ENCODE data around the gene ROBO1. TPM values are rescaled to one million over a fixed set of nuclear protein-coding genes. Genes with fewer than 3 reads are reported as not detected.
A peak's percentile ranks its signal among the peaks of the same experiment; 100 is the strongest.

Gene ROBO1
- total RNA-seq, 1 donor from 2014 or later = 66.5 TPM

DNA sequence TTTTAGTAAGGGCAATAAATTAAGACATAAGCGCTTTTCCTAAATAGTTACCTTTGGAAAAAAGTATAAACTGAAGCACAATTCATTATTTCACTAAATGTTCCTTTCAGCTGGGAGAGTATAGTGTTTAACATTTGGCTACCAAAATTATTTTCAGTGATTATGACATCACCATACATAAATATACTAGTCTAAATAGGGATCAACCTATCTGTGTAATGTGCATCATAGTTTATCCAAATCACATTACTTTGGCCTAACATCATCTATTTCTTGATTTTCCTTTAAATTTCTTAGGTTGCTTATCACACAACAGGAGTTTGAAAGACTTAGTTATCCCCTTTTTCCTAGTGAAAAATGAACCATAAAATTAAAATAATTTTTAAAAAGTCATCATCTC, 738.9 kb downstream of the ROBO1 start:
- TF ChIP-seq, protein P1, sequence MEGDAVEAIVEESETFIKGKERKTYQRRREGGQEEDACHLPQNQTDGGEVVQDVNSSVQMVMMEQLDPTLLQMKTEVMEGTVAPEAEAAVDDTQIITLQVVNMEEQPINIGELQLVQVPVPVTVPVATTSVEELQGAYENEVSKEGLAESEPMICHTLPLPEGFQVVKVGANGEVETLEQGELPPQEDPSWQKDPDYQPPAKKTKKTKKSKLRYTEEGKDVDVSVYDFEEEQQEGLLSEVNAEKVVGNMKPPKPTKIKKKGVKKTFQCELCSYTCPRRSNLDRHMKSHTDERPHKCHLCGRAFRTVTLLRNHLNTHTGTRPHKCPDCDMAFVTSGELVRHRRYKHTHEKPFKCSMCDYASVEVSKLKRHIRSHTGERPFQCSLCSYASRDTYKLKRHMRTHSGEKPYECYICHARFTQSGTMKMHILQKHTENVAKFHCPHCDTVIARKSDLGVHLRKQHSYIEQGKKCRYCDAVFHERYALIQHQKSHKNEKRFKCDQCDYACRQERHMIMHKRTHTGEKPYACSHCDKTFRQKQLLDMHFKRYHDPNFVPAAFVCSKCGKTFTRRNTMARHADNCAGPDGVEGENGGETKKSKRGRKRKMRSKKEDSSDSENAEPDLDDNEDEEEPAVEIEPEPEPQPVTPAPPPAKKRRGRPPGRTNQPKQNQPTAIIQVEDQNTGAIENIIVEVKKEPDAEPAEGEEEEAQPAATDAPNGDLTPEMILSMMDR (IDR thresholded peaks at IDR 0.05) = no peak
- no peak overlapping the region for H3K27ac ChIP-seq
- H3K27me3 ChIP-seq = no peaks in the 10 kb centered on the region

DNA sequence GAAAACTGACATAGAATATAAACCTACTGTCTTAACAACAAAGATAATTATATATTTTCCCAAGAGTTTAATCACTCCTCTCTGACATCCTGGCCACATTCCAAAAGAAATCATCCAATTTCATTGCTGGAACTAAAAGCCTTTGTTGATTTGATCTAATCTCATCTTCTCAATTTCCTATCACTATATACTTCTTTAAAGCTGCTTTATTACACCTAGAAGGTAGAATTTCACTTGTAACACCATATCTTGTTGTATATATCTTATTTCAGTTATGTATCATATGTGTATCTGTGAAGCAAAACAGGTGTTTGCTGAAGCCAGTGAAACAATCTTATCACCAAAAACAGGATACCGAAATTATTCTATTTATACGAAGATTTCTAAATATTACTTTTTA, 740.2 kb downstream of the ROBO1 start:
- Histone ChIP-seq H3K27ac (no peak overlapping the region), H3K36me3 (no peaks in the 10 kb centered on the region), H3K9me3 (no peaks in the 10 kb centered on the region), H3K27me3 (no peaks in the 10 kb centered on the region), H3K4me3 (no peak overlapping the region), H3K4me1 (no peaks in the 10 kb centered on the region)
- DNase-seq (ENCODE audit: extremely low spot score in 2 of 2) = no peak
- intact Hi-C loops (cut with DNase I) = no loop called here
- no peak for TF ChIP-seq POLR2A (IDR thresholded peaks at IDR 0.05)
- TF ChIP-seq, protein P1 (IDR thresholded peaks at IDR 0.05) = no peak
- TF ChIP-seq POLR2AphosphoS5 (IDR thresholded peaks at IDR 0.05; ENCODE audit: insufficient read depth in 1 of 2, low read depth in 1 of 2) = no peak

More for the DNA sequence above, 738.9 kb downstream of the ROBO1 start:
- Histone ChIP-seq H3K36me3 (no peaks in the 10 kb centered on the region), H3K9me3 (no peaks in the 10 kb centered on the region), H3K4me1 (no peaks in the 10 kb centered on the region), H3K4me3 (no peak overlapping the region)
- DNase-seq (ENCODE audit: extremely low spot score in 2 of 2) = no peak
- intact Hi-C loops (cut with DNase I) = no loop called here

- Histone ChIP-seq H3K36me3 (no peaks in the 10 kb centered on the region), H3K9me3 (no peaks in the 10 kb centered on the region), H3K4me1 (peaks cover 6% of the 10 kb centered on the region), H3K27me3 (no peaks in the 10 kb centered on the region), H3K27ac (peak overlapping the region; percentile 81), H3K4me3 (peak overlapping the region; percentile 58 to 64)
- DNase-seq (ENCODE audit: extremely low spot score in 2 of 2) = no peak
- intact Hi-C loops (cut with DNase I) = no loop called here
- TF ChIP-seq POLR2A (IDR thresholded peaks at IDR 0.05) (no peak), POLR2AphosphoS5 (IDR thresholded peaks at IDR 0.05; ENCODE audit: insufficient read depth in 1 of 2, low read depth in 1 of 2) (no peak)
- TF ChIP-seq, protein P1 (IDR thresholded peaks at IDR 0.05) = no peak
Measured at GRCh38 chr3:79019924-79020173, 747.9 kb downstream of the ROBO1 start.

DNA sequence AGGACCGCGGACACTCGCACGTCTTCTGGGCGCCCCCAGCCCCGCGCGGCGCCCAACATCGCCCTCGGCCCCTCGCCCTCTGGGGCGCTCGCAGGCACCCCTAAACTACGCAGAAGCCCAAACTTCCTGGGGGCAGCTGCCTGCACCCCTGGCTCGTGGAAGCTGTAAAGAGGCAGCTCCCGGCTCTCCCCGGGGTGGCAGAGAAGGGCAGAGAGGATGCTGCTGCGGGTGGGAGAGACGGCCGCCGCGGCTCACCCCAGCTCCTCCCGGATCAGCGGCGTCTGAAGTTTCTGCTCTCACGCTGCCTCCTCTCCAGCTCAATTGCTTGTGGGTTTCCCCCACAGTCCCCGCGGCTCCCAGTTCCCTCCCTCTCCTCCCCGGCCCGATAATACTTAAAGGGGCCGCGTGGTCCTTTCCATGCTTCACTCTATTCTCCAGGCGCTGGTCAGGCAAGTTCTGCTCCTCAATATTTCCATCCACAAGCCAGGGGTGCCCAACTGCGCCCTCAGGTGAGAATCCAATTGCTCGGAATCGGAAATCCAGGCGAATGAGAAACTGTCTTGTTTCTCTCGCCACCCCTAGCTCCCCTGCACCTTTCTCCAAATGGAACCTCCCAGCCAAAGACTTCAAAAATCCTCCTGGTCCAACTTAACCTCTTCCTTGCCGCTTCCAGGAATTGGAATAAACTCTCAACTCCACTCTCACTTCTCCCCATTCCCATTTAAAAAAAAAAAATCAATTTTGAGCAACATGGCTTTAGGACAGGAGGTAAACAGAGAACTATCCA, 748.5 kb downstream of the ROBO1 start:
- Histone ChIP-seq H3K36me3 (no peaks in the 10 kb centered on the region), H3K4me1 (peaks cover 10% of the 10 kb centered on the region), H3K27ac (peak overlapping the region; percentile 81), H3K4me3 (peak overlapping the region; percentile 58 to 64), H3K27me3 (no peaks in the 10 kb centered on the region), H3K9me3 (no peaks in the 10 kb centered on the region)
- intact Hi-C loops (cut with DNase I) = no loop called here
- peak in 1 of 2 donors; percentile 88 for TF ChIP-seq POLR2AphosphoS5 (IDR thresholded peaks at IDR 0.05; ENCODE audit: insufficient read depth in 1 of 2, low read depth in 1 of 2)
- TF ChIP-seq POLR2A (IDR thresholded peaks at IDR 0.05) = peak in 1 of 2 donors; percentile 64
- TF ChIP-seq, protein P1 (IDR thresholded peaks at IDR 0.05) = no peak
- peak in 1 of 2 donors; percentile 93 for DNase-seq (ENCODE audit: extremely low spot score in 2 of 2)

- DNase-seq (ENCODE audit: extremely low spot score in 2 of 2) = no peak
- Histone ChIP-seq H3K36me3 (no peaks in the 10 kb centered on the region), H3K9me3 (no peaks in the 10 kb centered on the region), H3K27me3 (no peaks in the 10 kb centered on the region), H3K4me1 (peaks cover 16% of the 10 kb centered on the region), H3K4me3 (peak overlapping the region; percentile 58 to 64), H3K27ac (peak overlapping the region; percentile 81)
- TF ChIP-seq POLR2A (IDR thresholded peaks at IDR 0.05) = no peak
- TF ChIP-seq POLR2AphosphoS5 (IDR thresholded peaks at IDR 0.05; ENCODE audit: insufficient read depth in 1 of 2, low read depth in 1 of 2) = no peak
- TF ChIP-seq, protein P1 (IDR thresholded peaks at IDR 0.05) = no peak
- intact Hi-C loops (cut with DNase I) = no loop called here
Measured at GRCh38 chr3:79018671-79019136, 749.1 kb downstream of the ROBO1 start.

Data from vagina (tissue), 2 donors.